ENCODE data around the gene AKR1C2.
"Not testable (repeated sequence)": the region's sequence is repeated elsewhere in the genome, so short reads cannot be mapped to it uniquely, and the experiment has no call there.

DNA sequence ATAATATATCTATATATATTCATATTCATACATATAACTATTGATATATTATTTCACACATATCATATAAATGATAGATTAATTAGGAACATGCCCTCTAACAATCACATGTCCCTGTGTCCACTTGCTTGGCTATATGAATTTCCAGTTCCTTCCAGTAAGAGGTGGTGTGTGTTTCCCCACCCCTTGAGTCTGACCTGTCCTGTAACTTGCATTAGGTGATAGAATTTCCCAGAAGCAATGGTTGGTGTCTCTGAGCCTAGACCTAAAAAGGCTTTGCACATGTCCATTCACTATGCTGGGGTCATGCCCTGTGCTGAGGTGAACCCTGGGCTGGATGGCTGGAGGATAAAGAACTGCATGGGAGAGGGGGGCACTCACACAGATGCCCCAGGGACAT, 9.4 kb downstream of the AKR1C2 start:
- not testable (repeated sequence) for TF ChIP-seq CTCF (IDR thresholded peaks at IDR 0.05; ENCODE audit: low read length); EZH2phosphoT487 (IDR thresholded peaks at IDR 0.05; ENCODE audit: low read length); EZH2 (optimal IDR thresholded peaks at IDR 0.05; ENCODE audit: low read depth, low read length)

All from MM.1S (cell line).